HG03460 (cell line): ENCODE data around the gene SFTPB.
"Not testable (repeated sequence)": the region's sequence is repeated elsewhere in the genome, so short reads cannot be mapped to it uniquely, and the experiment has no call there.

ENCODE experiments used
- ATAC-seq: cut with Tn5 transposase; IDR thresholded peaks from one replicate; pipeline ENCODE4 v1.9.1; 2021; ENCODE audit not compliant: unreplicated experiment

Gene SFTPB

GRCh38 chr2:85660301-85660700 is 7.7 kb downstream of the SFTPB start:
- not testable (repeated sequence) for ATAC-seq

DNA sequence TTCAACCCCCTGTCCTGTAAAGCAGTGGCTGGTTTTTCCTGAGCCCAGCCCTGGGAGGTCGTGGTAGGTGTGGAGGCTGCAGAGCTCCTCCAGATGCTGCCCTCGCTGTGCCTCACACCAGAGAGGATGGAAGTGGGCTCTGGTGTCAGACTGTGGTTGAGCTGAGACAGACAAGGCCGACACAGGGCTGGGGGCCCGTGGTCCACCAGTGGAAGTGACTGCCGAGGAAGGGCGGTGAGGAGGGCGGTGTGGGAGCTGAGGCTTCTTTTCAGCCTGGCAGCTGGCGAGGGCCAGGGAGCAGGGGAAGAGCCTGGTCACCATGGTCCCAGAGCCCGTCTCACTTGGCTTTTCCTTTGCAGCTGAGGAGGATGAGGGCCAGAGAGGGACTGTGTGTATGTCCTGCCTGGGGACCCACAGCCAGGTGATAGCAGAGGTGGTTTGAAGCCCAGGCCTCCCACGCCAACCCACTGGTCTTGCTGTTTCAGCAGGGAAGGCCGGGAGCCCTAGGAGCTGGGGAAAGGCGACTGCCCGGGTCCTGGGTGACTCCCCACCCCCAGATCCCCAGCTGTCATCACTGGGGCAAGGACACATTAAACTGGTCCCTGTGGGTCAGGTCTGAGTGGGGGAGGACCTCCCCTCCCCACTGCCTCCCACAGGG is 8.5 kb downstream of the SFTPB start:
- no peak for ATAC-seq

GRCh38 chr2:85657399-85657798 is 10.6 kb downstream of the SFTPB start:
- ATAC-seq: not testable (repeated sequence)

- no peak for ATAC-seq
Measured at GRCh38 chr2:85656468-85656867, 11.5 kb downstream of the SFTPB start.

GRCh38 chr2:85655961-85656417 is 12.0 kb downstream of the SFTPB start:
- no peak for ATAC-seq

DNA sequence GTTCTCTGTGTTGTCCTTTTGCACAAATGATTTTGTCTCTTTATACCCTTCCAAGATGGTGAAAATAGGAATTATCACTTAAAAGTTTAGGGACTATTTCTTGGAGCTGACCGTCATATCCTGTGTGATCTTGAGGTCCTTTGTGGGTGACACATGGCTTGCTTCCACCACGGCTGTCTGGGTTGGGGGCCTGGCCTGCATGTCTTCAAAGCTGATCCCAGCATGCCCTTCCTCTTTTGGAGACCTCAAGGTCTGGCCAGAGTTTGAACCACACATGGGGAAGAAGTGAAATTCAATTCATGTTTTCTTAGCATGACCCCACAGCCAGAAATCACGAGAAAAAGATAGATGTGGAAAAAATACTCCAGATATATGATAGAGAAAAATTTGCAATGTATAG is 14.0 kb downstream of the SFTPB start:
- no peak for ATAC-seq

DNA sequence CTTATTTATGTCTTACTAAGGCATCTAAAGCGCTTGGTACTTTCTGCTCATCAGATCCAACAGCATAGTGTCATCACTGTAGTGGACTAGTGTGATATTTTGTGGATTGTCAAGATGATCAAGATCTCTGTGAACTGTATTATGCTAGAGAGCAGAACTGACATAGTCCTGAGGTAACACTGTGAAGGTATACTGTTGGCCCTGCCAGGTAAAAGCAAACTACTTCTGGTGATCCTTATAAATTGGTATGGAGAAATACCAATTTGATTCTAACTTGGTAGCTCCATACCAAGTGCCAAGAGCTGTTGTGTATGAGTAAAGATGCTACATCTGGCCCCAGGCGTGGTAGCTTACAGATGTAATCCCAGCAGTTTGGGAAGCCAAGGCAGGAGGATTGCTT is 15.9 kb downstream of the SFTPB start:
- no peak for ATAC-seq

DNA sequence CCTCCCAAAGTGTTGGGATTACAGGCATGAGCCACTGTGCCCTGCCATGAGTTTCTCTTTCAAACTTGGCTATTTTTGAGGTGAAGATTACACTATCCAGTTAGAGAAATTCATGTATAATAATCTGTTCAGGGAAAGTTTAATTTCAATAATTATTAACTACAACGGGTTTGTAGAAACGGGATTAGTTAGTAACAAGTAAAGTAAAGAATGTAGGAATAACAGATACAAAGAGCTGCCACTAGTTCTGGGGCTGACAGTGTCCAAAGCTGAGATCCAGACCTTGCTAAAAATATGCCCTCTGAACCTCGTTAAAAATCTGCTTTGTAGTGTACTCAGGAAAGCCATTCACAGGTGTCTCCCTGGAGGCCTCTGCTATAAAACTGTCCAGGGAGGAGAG is 16.9 kb downstream of the SFTPB start:
- ATAC-seq: no peak

- no peak for ATAC-seq
Measured at GRCh38 chr2:85650456-85650855, 17.5 kb downstream of the SFTPB start.

DNA sequence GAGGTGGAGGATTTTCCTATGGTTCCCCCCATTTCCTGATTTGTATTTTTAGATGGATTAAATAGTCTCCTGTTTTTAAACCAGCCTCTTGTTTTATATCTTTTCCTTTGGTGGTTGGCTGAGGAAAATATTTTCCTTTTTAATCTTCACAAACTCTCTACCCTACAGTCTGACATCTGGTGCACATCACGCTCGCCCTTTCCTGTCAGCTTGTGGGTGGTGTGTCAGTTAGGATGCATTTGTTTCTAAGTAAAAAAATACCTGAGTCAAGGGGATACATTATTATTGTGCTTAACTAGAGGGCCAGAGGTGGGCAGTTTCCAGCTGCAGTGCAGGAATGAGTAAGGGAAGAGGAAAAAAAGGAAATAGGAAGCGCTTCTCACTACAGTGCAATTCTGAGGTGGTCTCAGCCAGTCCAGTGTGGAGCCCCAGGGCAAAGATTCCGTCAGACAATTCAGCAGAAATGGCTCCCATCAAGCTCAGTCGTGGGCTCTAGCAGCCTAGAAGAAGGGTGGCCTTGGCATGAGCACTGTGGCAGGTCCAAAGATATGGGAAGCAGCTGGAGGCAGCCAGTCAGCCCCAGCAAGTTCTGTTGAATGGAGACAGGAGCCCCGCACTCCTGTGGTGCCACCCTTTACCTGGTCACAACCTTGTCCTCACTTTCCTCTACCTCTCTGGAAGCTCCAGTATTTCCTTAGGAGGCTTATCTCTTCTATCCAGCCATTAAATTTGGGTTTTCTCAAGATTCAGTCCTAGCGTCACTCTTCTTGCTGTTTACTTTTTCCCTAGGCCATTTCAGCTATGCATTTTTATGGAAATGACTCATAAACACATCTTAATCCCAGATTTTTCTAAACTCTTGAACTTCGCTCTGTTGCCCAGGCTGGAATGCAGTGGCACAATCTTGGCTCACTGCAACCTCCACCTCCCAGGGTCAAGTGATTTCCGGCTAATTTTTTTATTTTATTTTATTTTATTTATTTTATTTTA is 18.5 kb downstream of the SFTPB start:
- ATAC-seq: no peak

DNA sequence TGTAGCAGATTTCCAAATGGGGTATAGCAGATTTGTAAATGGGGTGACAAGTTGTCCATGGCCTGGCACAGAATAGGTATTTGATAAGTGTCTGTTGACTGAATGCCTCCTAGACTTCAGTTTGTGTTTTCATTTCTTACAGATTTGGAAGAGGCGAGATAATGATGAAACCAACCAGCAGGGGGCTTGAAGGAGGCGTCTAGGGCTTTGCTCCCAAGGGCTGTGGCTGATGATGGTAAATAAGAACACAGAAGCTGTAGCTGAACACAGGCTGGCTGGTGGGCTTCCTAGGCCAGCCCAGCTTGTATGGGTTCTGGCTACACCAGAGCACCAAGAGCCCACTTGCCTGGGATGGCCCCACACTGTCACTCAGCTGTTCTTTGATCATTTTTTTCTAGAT is 19.4 kb downstream of the SFTPB start:
- no peak for ATAC-seq

DNA sequence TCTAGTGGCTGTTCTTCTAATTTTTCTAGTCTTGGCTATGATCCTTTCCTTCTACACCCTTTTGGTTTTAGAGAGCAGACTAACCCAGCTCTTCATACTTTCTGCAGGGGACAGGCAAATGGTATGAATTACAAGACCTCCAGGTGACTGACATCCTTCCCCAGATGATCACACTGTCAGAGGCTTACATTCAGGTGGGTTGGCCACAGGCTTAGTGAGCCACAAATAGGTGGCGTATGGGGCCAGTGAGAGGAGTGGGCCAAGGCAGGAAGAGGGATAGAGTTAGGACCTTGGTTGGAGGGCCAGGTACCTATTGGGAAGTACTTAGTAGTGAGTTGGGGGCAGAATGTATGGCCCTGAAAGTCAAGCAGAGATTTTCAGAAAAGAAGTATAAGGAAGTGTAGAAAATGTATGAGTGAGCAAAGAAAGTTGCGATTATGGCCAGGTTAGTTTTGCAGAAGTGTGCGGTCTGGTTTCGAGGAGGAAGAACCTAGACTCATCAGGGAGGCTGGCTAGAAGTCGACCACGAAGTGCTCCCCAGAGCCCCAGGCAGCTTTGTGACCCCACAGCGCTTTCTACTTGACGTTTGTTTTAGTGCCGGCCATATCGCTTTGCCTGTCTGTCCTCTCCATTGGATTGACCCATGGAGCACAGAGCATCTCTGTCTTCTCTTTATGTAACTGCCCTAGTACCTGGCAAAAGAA is 20.0 kb downstream of the SFTPB start:
- ATAC-seq: peak; percentile 84

DNA sequence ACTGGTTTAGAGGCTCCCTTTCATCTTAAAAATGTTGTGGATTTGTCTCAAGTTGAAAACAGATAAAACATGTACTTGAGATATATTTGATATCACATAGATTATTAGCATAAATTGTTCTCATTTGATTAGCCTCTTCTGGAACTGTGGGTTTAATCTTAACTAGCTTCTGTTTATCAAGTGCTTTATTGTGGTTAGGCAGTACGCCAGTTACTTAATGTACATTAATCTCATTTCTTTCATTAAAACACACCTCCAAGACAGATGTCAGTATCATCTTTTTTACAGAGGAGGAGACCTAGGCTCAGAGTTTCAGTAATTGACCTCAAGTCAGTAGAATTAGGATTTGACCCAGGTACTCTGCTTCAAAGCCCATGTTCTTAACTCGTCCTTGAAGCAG is 21.8 kb downstream of the SFTPB start:
- no peak for ATAC-seq

GRCh38 chr2:85644909-85645308 is 23.1 kb downstream of the SFTPB start:
- ATAC-seq: no peak

DNA sequence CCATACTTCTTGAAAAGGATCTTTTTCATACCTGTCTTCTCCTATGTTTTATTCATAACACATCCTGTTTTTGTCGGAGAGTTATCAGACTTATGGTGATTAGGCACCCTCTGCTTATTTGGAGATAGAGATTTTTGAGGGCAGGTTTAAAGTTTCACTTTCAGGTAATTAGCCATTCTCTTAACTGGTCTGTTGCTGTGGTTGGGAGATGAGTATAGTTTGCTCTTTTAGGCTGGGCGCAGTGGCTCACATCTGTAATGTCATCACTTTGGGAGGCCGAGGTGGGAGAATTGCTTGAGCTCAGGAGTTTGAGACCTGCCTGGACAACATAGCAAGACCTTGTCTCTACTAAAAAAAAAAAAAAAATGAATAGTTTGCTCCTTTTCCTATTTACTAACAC is 25.3 kb downstream of the SFTPB start:
- peak; percentile 88 for ATAC-seq

- ATAC-seq: no peak
Measured at GRCh38 chr2:85635636-85636035, 32.4 kb downstream of the SFTPB start.

DNA sequence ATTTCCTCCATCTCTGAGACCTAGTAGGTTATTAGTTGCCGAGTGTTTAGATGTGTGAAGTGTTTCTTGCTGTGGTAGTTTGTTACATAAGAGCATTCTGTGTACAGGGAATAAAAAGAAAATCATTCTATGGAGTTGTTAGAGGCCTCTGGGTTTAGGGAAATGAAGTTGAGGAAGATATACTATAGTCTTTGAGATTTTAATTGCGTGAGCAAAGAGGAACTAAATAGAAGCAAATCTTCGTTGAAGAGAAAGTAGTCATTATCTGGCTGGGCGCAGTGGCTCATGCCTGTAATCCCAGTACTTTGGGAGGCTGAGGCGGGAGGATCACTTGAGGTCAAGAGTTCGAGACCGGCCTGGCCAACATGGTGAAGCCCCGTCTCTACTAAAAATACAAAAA is 33.0 kb downstream of the SFTPB start:
- no peak for ATAC-seq

- no peak for ATAC-seq
Measured at GRCh38 chr2:85631316-85631715, 36.7 kb downstream of the SFTPB start.

- ATAC-seq: no peak
Measured at GRCh38 chr2:85628658-85629057, 39.3 kb downstream of the SFTPB start.

DNA sequence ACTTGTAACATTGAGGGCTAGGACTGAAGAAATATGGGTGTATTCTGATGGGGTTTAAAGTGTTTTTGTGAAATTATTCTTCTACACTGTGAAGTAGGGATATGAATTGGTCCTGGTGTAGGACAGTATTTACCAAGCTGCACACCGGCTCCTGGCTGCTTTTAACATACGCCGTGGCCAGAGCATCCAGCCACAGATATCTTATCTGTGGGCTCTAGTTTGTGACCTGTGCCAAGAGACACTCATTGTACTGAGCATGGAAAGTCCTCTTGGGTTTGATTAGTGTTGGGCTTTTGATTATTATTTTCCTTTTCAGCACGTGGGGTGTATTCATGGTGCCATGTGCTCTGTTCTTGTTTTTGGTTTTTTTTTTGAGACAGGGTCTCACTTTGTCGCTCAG is 44.0 kb downstream of the SFTPB start:
- no peak for ATAC-seq

GRCh38 chr2:85621338-85621737 is 46.7 kb downstream of the SFTPB start:
- no peak for ATAC-seq

DNA sequence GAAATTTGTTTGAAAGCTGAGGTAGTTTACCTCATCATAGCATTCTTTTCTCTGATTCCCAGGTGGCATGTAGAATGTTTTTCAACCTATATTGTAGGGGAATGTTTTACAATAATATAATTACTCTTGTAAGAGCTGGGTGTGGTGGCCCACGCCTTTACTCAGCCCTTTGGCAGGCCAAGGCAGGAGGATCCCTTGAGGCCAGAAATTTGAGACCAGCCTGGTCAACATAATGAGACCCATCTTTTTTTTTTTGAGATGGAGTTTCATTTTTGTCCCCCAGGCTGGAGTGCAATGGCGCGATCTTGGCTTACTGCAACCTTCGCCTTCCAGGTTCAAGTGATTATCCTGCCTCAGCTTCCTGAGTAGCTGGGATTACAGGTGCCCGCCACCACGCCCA is 48.4 kb downstream of the SFTPB start:
- no peak for ATAC-seq
